Loucy (cell line): Measurements from ENCODE around the gene CCM2L.

Source experiments
- CTCF ChIP-seq: fragments of 200-600 bp; sonication (generic); conservative IDR thresholded peaks from 2 replicates; pipeline ENCODE4 v1.5.1; 2014; ENCODE audit warnings: mild to moderate bottlenecking, antibody characterized with exemption, low read length
- EZH2phosphoT487 ChIP-seq: fragments of 200-600 bp; IDR thresholded peaks from 2 replicates; pipeline ENCODE4 v1.6.1; 2018; ENCODE audit warnings: antibody characterized with exemption, mild to moderate bottlenecking, moderate library complexity, borderline replicate concordance

- TF ChIP-seq CTCF, result no peak
- TF ChIP-seq EZH2phosphoT487, result no peak
These were observed 68.6 kb downstream of the CCM2L start for GRCh38 chr20:32078791-32079190.
